ENCODE measurements around the gene MCEMP1. TPM values are rescaled to one million over a fixed set of nuclear protein-coding genes. Genes with fewer than 3 reads are reported as not detected.
"Not testable (repeated sequence)": the region's sequence is repeated elsewhere in the genome, so short reads cannot be mapped to it uniquely, and the experiment has no call there.

Gene MCEMP1
- total RNA-seq, 4 donors from 2014 or later = not detected

DNA sequence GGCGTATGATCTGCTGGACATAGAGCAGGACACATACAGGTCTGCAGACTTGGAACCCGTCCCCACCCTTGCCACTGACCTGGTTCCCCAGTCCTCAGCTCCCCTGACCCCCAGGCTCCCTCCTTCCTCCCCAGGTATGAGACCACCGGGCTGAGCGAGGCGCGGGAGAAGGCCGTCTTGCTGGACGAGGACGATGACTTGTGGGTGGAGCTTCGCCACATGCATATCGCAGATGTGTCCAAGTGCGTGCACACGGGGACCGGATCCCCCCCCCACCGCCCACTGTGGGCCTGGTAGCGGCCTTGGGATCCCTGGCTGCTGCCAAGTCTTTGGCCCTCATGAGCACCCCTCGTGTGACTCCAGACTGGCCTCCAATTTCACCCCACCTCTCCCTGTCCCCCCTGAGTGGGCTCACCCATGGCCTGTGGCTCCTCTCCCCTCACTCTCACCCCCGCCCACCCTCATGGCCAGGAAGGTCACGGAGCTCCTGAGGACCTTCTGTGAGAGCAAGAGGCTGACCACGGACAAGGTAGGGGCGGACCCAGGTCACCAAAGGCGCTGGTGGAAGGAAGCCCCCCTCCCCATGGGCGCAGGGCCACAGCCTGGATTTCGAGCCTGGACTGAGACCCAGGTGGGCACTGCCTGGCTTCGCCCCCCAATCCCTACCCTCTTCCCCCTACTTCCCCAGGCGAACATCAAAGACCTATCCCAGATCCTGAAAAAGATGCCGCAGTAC, 34.4 kb upstream of the MCEMP1 start:
- Histone ChIP-seq H3K4me3 (no peak overlapping the region), H3K9me3 (no peaks in the 10 kb centered on the region), H3K4me1 (peaks cover 0 to 6% (median 1%) of the 10 kb centered on the region in 4 donors), H3K27ac (no peak overlapping the region), H3K27me3 (no peaks in the 10 kb centered on the region), H3K36me3 (peaks cover 0 to 40% (median 0%) of the 10 kb centered on the region in 3 donors)
- DNase-seq = no peak
- no peak for TF ChIP-seq POLR2A (IDR thresholded peaks at IDR 0.05)
- TF ChIP-seq, protein P1, sequence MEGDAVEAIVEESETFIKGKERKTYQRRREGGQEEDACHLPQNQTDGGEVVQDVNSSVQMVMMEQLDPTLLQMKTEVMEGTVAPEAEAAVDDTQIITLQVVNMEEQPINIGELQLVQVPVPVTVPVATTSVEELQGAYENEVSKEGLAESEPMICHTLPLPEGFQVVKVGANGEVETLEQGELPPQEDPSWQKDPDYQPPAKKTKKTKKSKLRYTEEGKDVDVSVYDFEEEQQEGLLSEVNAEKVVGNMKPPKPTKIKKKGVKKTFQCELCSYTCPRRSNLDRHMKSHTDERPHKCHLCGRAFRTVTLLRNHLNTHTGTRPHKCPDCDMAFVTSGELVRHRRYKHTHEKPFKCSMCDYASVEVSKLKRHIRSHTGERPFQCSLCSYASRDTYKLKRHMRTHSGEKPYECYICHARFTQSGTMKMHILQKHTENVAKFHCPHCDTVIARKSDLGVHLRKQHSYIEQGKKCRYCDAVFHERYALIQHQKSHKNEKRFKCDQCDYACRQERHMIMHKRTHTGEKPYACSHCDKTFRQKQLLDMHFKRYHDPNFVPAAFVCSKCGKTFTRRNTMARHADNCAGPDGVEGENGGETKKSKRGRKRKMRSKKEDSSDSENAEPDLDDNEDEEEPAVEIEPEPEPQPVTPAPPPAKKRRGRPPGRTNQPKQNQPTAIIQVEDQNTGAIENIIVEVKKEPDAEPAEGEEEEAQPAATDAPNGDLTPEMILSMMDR (IDR thresholded peaks at IDR 0.05) = no peak

DNA sequence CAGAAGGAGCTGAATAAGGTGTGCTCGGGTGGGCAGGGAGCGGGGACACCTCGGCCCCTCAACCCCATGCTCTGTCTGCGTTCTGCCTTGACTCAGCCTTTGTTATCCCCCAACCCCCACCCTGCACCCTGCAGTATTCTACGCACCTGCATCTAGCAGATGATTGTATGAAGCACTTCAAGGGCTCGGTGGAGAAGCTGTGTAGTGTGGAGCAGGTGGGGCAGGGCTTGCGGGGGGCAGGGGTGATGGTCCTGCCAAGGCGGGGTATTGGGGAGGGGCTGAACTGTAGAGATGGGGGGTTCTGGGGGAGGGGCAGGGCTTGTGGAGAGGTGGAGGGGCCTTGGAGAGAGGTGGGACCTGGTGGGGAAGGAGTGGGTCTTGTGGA, 33.9 kb upstream of the MCEMP1 start:
- Histone ChIP-seq H3K4me1 (peaks cover 0 to under 1% (median 0%) of the 10 kb centered on the region in 4 donors), H3K9me3 (no peaks in the 10 kb centered on the region), H3K27me3 (no peaks in the 10 kb centered on the region), H3K27ac (no peak overlapping the region), H3K4me3 (no peak overlapping the region), H3K36me3 (peaks cover 0 to 44% (median 0%) of the 10 kb centered on the region in 3 donors)
- TF ChIP-seq, protein P1 (IDR thresholded peaks at IDR 0.05) = no peak
- TF ChIP-seq POLR2A (IDR thresholded peaks at IDR 0.05) = no peak
- no peak for DNase-seq

DNA sequence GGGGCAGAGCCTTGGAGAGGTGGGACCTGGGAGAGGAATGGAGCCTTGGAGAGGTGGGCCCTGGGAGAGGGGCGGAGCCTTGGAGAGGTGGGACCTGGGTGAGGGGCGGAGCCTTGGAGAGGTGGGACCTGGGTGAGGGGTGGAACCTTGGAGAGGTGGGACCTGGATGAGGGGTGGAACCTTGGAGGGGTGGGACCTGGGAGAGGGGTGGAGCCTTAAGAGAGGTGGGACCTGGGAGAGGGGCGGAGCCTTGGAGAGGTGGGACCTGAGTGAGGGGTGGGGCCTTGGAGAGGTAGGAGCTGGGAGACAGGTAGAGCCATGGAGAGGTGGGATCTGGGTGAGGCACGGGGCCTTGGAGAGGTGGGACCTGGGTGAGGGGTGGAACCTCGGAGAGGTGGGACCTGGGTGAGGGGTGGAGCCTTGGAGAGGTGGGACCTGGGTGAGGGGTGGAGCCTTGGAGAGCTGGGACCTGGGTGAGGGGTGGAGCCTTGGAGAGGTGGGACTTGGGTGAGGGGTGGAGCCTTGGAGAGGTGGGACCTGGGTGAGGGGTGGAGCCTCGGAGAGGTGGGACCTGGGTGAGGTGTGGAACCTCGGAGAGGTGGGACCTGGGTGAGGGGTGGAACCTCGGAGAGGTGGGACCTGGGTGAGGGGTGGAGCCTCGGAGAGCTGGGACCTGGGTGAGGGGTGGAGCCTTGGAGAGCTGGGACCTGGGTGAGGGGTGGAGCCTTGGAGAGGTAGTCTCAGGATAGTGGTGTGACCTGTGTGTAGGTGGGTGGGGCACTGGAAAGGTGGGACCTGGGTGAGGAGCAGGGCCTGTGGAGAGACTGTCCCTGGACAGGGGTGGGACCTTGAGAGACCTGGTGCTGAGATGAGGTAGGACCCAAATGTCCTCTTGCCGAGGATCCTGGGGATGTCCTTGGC, 33.0 kb upstream of the MCEMP1 start:
- not testable (repeated sequence) for H3K27ac ChIP-seq, H3K4me1 ChIP-seq, H3K27me3 ChIP-seq, DNase-seq, H3K9me3 ChIP-seq, H3K4me3 ChIP-seq
- peaks cover 0 to 44% (median 0%) of the 10 kb centered on the region in 3 donors for H3K36me3 ChIP-seq

DNA sequence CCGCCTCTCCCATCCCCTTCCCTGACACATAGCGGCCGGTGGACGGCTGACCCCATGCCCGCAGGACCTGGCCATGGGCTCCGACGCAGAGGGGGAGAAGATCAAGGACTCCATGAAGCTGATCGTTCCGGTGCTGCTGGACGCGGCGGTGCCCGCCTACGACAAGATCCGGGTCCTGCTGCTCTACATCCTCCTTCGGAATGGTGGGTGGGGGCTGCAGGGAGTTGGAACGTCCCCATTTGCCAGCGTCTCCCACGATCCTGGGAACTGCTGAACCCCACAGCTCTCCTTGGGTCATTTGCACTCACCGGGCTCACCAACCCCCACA, 32.4 kb upstream of the MCEMP1 start:
- Histone ChIP-seq H3K4me3 (no peak overlapping the region), H3K27me3 (no peaks in the 10 kb centered on the region), H3K36me3 (peaks cover 0 to 44% (median 0%) of the 10 kb centered on the region in 3 donors), H3K27ac (no peak overlapping the region), H3K4me1 (no peaks in the 10 kb centered on the region), H3K9me3 (no peaks in the 10 kb centered on the region)
- DNase-seq = no peak
- TF ChIP-seq, protein P1 (IDR thresholded peaks at IDR 0.05) = no peak
- TF ChIP-seq POLR2A (IDR thresholded peaks at IDR 0.05) = no peak

DNA sequence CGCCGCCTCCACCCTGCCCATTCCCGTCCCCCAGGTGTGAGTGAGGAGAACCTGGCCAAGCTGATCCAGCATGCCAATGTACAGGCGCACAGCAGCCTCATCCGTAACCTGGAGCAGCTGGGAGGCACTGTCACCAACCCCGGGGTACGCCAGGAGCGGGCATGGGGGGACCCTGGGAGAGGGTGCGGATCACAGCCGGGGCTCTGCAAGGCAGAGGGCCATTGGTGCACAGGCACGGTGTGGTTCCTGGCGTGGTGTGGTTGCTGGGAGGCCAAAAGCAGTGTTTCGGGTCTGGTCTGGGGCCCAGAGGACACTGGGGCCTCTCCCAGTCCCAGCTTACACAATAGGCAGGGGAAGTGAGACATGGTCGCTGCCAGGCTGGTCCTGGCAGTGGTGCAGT, 31.7 kb upstream of the MCEMP1 start:
- Histone ChIP-seq H3K27me3 (no peaks in the 10 kb centered on the region), H3K36me3 (peaks cover 0 to 44% (median 0%) of the 10 kb centered on the region in 3 donors), H3K4me3 (no peak overlapping the region), H3K27ac (no peak overlapping the region), H3K4me1 (no peaks in the 10 kb centered on the region), H3K9me3 (no peaks in the 10 kb centered on the region)
- no peak for DNase-seq
- TF ChIP-seq POLR2A (IDR thresholded peaks at IDR 0.05) = no peak
- TF ChIP-seq, protein P1 (IDR thresholded peaks at IDR 0.05) = no peak
